SKM-1 (cell line): ENCODE data around the gene GPD1.

Experiments
- DNase-seq: peaks from one replicate; lab custom pipeline; 2025; ENCODE audit not compliant: unreplicated experiment; lab: John Stamatoyannopoulos, UW

GPD1 gene

GRCh38 chr12:50099302-50100008 is 4.4 kb upstream of the GPD1 start:
- DNase-seq, result no peak

GRCh38 chr12:50100561-50100960 is 3.2 kb upstream of the GPD1 start:
- DNase-seq, result no peak

- no peak for DNase-seq
Observed at GRCh38 chr12:50101663-50102062, 2.1 kb upstream of the GPD1 start.

- DNase-seq, result no peak
Observed at GRCh38 chr12:50102131-50102531, 1.7 kb upstream of the GPD1 start.

GRCh38 chr12:50102646-50103309 is 1.0 kb upstream of the GPD1 start:
- DNase-seq, result no peak

- DNase-seq, result no peak
Observed at GRCh38 chr12:50103351-50103750, 457 bp upstream of the GPD1 start.

- DNase-seq, result no peak
Observed at GRCh38 chr12:50104417-50105366, 884 bp downstream of the GPD1 start.

- DNase-seq, result no peak
Observed at GRCh38 chr12:50105913-50106450, 2.2 kb downstream of the GPD1 start.

- DNase-seq, result no peak
Observed at GRCh38 chr12:50106907-50107306, 3.1 kb downstream of the GPD1 start.

- no peak for DNase-seq
Observed at GRCh38 chr12:50107416-50108268, 3.8 kb downstream of the GPD1 start.

GRCh38 chr12:50109319-50109718 is 5.5 kb downstream of the GPD1 start:
- DNase-seq, result no peak

GRCh38 chr12:50110127-50110761 is 6.4 kb downstream of the GPD1 start:
- DNase-seq, result peak; percentile 37

- DNase-seq, result no peak
Observed at GRCh38 chr12:50110762-50111351, 7.0 kb downstream of the GPD1 start.

GRCh38 chr12:50111395-50111692 is 7.5 kb downstream of the GPD1 start:
- no peak for DNase-seq

GRCh38 chr12:50111693-50112455 is 8.1 kb downstream of the GPD1 start, which contains the start of gene COX14:
Gene COX14, plus strand, starts transcription at chr12:50112236. Its CDS starts 7,808 bp downstream, at chr12:50120044.
- peak; percentile 99 for DNase-seq

- no peak for DNase-seq
Observed at GRCh38 chr12:50112456-50113218, 8.8 kb downstream of the GPD1 start.

- DNase-seq, result no peak
Observed at GRCh38 chr12:50117057-50117622, 13.3 kb downstream of the GPD1 start.

- no peak for DNase-seq
Observed at GRCh38 chr12:50119387-50119786, 15.6 kb downstream of the GPD1 start.
